PC-9 (cell line): ENCODE results near the gene CCDC86.

Experiments
- EZH2 ChIP-seq: fragments of 200-600 bp; sonication (generic); IDR thresholded peaks from 2 replicates; pipeline ENCODE4 v1.8.0; 2017; ENCODE audit warnings: antibody characterized with exemption, low read depth
- TF ChIP-seq, protein P1 (sequence below): fragments of 200-600 bp; sonication (generic); conservative IDR thresholded peaks from 2 replicates; pipeline ENCODE4 v1.6.1; 2017; ENCODE audit warnings: mixed run types, antibody characterized with exemption, mild to moderate bottlenecking, moderate library complexity

DNA sequence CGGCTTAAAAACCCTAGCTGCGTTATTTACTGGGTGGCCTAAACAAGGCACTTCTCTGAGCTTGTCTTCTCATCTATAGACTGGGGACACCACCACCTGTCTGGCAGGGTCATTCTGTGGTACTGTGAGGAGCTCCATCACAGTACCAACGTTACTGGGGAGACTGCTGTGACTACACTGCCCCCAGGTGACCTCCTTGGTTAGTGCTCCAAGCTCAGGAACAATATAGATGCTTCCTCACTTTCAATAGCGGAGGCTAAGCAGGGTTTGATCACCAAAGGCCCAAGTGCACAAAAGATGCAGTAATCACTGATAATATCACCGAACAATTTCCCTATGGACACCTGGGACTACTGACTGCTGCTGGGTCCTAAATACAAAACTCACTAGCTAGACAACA lies 45.6 kb downstream of the CCDC86 start:
- TF ChIP-seq, protein P1, sequence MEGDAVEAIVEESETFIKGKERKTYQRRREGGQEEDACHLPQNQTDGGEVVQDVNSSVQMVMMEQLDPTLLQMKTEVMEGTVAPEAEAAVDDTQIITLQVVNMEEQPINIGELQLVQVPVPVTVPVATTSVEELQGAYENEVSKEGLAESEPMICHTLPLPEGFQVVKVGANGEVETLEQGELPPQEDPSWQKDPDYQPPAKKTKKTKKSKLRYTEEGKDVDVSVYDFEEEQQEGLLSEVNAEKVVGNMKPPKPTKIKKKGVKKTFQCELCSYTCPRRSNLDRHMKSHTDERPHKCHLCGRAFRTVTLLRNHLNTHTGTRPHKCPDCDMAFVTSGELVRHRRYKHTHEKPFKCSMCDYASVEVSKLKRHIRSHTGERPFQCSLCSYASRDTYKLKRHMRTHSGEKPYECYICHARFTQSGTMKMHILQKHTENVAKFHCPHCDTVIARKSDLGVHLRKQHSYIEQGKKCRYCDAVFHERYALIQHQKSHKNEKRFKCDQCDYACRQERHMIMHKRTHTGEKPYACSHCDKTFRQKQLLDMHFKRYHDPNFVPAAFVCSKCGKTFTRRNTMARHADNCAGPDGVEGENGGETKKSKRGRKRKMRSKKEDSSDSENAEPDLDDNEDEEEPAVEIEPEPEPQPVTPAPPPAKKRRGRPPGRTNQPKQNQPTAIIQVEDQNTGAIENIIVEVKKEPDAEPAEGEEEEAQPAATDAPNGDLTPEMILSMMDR, result peak; percentile 67
- no peak for TF ChIP-seq EZH2
